ENCODE measurements around the gene MAP6D1.

Gene MAP6D1

GRCh38 chr3:183826448-183827250 is 1.3 kb upstream of the MAP6D1 start:
- Histone ChIP-seq H3K36me3 (ENCODE audit: control insufficient read depth, insufficient read depth, low read length) (no peaks in the 10 kb centered on the region), H3K27me3 (ENCODE audit: control insufficient read depth, insufficient read depth, low read length) (no peaks in the 10 kb centered on the region), H2AFZ (no peak overlapping the region), H3K9me3 (ENCODE audit: control insufficient read depth, low read length) (no peaks in the 10 kb centered on the region), H3K9ac (no peak overlapping the region), H3K79me2 (no peaks in the 10 kb centered on the region), H3K27ac (no peak overlapping the region), H3K4me2 (ENCODE audit: low read length) (no peak overlapping the region), H3K4me3 (ENCODE audit: low read depth, low read length) (no peak overlapping the region), H3K4me1 (peaks cover 3% of the 10 kb centered on the region)
- TF ChIP-seq CTCF (IDR thresholded peaks at IDR 0.05) = no peak

- H3K36me3 ChIP-seq (ENCODE audit: control insufficient read depth, insufficient read depth, low read length) = no peaks in the 10 kb centered on the region
- no peaks in the 10 kb centered on the region for H3K79me2 ChIP-seq
- H2AFZ ChIP-seq = peak overlapping the region; percentile 76
- no peak overlapping the region for H3K4me3 ChIP-seq (ENCODE audit: low read depth, low read length)
- H3K27ac ChIP-seq = no peak overlapping the region
- no peak for TF ChIP-seq CTCF (IDR thresholded peaks at IDR 0.05)
- no peaks in the 10 kb centered on the region for H3K27me3 ChIP-seq (ENCODE audit: control insufficient read depth, insufficient read depth, low read length)
- H3K9ac ChIP-seq = no peak overlapping the region
- H3K4me1 ChIP-seq = peaks cover 3% of the 10 kb centered on the region
- H3K9me3 ChIP-seq (ENCODE audit: control insufficient read depth, low read length) = no peaks in the 10 kb centered on the region
- H3K4me2 ChIP-seq (ENCODE audit: low read length) = peak overlapping the region; percentile 51
These were observed 469 bp downstream of the MAP6D1 start for GRCh38 chr3:183824761-183825455.

- Histone ChIP-seq H3K4me1 (peaks cover 3% of the 10 kb centered on the region), H3K4me3 (ENCODE audit: low read depth, low read length) (no peak overlapping the region), H3K9ac (no peak overlapping the region), H3K79me2 (no peaks in the 10 kb centered on the region), H3K9me3 (ENCODE audit: control insufficient read depth, low read length) (no peaks in the 10 kb centered on the region), H3K27ac (no peak overlapping the region), H3K4me2 (ENCODE audit: low read length) (no peak overlapping the region), H3K27me3 (ENCODE audit: control insufficient read depth, insufficient read depth, low read length) (no peaks in the 10 kb centered on the region), H2AFZ (no peak overlapping the region), H3K36me3 (ENCODE audit: control insufficient read depth, insufficient read depth, low read length) (no peaks in the 10 kb centered on the region)
- TF ChIP-seq CTCF (IDR thresholded peaks at IDR 0.05) = no peak
These were observed 1.4 kb downstream of the MAP6D1 start for GRCh38 chr3:183823963-183824362.

GRCh38 chr3:183822631-183823030 is 2.7 kb downstream of the MAP6D1 start:
- Histone ChIP-seq H3K27ac (no peak overlapping the region), H3K4me3 (ENCODE audit: low read depth, low read length) (no peak overlapping the region), H3K9me3 (ENCODE audit: control insufficient read depth, low read length) (no peaks in the 10 kb centered on the region), H3K27me3 (ENCODE audit: control insufficient read depth, insufficient read depth, low read length) (no peaks in the 10 kb centered on the region), H3K4me1 (peaks cover 3% of the 10 kb centered on the region), H3K36me3 (ENCODE audit: control insufficient read depth, insufficient read depth, low read length) (no peaks in the 10 kb centered on the region), H3K79me2 (no peaks in the 10 kb centered on the region), H2AFZ (no peak overlapping the region), H3K4me2 (ENCODE audit: low read length) (no peak overlapping the region), H3K9ac (no peak overlapping the region)
- TF ChIP-seq CTCF (IDR thresholded peaks at IDR 0.05) = no peak

Data from parathyroid adenoma (tissue), 2 donors.